ENCODE results near the gene MOB3B. TPM values are rescaled to one million over a fixed set of nuclear protein-coding genes. Genes with fewer than 3 reads are reported as not detected.

MOB3B gene
- total RNA-seq, 1 donor from 2014 or later: 10.0 TPM

DNA sequence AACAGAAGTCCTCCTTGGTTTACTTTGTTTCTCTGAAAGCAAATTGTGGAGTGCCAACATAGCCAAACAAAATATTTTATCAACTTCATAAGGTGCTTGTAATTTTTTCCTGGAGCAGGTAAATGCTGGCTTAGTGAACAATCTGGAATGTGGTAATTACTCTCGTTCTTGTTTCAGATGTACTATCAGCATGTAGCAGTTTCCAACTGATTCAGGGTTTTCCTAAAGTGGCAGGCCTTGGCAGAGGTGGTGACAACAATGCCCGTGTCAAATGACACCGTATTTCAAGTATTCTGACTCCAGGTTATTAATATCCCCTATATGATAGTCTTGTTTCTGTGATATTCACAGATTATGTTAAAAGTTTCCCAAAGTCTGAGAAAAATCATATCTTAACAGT is 42.4 kb upstream of the MOB3B start:
- Mint-ChIP-seq H3K27ac (peak overlapping the region; percentile 99), H3K4me1 (peaks cover 24% of the 10 kb centered on the region), H3K4me3 (peak overlapping the region; percentile 97), H3K9me3 (no peaks in the 10 kb centered on the region), H3K27me3 (no peaks in the 10 kb centered on the region), H3K36me3 (ENCODE audit: low read depth) (peaks cover 6% of the 10 kb centered on the region)
- CTCF ChIA-PET: interaction anchor here (0.6 to 1.0 kb wide), 2 partner anchors 13 to 239 kb away, joined by 3 read pairs; no protein-coding TSS in a partner anchor
- DNase-seq (no peak), ATAC-seq (ENCODE audit: low read depth) (no peak)
- intact Hi-C loops (cut with micrococcal nuclease): loop anchor here (1.0 to 5.0 kb wide), 3 partner anchors 87 to 679 kb away; partner anchors contain the start of gene CAAP1
- TF ChIP-seq, protein P1, sequence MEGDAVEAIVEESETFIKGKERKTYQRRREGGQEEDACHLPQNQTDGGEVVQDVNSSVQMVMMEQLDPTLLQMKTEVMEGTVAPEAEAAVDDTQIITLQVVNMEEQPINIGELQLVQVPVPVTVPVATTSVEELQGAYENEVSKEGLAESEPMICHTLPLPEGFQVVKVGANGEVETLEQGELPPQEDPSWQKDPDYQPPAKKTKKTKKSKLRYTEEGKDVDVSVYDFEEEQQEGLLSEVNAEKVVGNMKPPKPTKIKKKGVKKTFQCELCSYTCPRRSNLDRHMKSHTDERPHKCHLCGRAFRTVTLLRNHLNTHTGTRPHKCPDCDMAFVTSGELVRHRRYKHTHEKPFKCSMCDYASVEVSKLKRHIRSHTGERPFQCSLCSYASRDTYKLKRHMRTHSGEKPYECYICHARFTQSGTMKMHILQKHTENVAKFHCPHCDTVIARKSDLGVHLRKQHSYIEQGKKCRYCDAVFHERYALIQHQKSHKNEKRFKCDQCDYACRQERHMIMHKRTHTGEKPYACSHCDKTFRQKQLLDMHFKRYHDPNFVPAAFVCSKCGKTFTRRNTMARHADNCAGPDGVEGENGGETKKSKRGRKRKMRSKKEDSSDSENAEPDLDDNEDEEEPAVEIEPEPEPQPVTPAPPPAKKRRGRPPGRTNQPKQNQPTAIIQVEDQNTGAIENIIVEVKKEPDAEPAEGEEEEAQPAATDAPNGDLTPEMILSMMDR (IDR thresholded peaks at IDR 0.05): no peak
- POLR2A ChIA-PET: interaction anchor here (1.4 to 2.3 kb wide), 6 partner anchors 9 to 625 kb away, joined by 4 to 13 read pairs (median 6); partner anchors contain the start of genes IFT74 and PLAA

- TF ChIP-seq, protein P1 (IDR thresholded peaks at IDR 0.05): no peak
- no peak for ATAC-seq (ENCODE audit: low read depth)
- Mint-ChIP-seq H3K9me3 (no peaks in the 10 kb centered on the region), H3K4me1 (peaks cover 24% of the 10 kb centered on the region), H3K36me3 (ENCODE audit: low read depth) (peaks cover 11% of the 10 kb centered on the region), H3K27ac (no peak overlapping the region), H3K27me3 (no peaks in the 10 kb centered on the region), H3K4me3 (no peak overlapping the region)
- DNase-seq: no peak
- CTCF ChIA-PET: no interaction called here
- intact Hi-C loops (cut with micrococcal nuclease): loop anchor here (5.0 kb wide), 1 partner anchor 109 kb away; no protein-coding TSS in a partner anchor
- POLR2A ChIA-PET: no interaction called here
These were observed 41.4 kb upstream of the MOB3B start for GRCh38 chr9:27571011-27571410.

DNA sequence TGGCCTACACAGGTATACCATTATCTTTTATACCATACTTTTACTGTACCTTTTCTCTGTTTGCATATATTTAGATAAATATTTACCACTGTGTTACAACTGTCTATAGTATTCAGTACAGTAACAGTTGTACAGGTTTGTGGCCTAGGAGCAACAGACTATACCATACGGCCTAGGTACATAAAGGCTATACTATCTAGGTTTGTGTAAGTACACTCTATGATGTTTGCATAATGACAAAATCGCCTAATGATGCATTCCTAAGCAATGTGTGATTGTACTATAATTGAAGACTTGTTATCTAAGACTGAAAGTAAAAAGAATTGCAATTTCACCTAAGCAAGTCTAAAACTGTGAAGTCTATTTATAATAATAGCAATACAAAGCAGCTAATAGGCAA is 39.8 kb upstream of the MOB3B start:
- ChIA-PET CTCF (interaction anchor here (1.6 kb wide), 1 partner anchor 22 kb away, joined by 3 read pairs; no protein-coding TSS in a partner anchor), POLR2A (no interaction called here)
- DNase-seq: no peak
- intact Hi-C loops (cut with micrococcal nuclease): no loop called here
- no peak overlapping the region for H3K4me3 Mint-ChIP-seq
- H3K36me3 Mint-ChIP-seq (ENCODE audit: low read depth): peaks cover 15% of the 10 kb centered on the region
- no peak overlapping the region for H3K27ac Mint-ChIP-seq
- peaks cover 32% of the 10 kb centered on the region for H3K4me1 Mint-ChIP-seq
- TF ChIP-seq, protein P1 (IDR thresholded peaks at IDR 0.05): no peak
- H3K27me3 Mint-ChIP-seq: no peaks in the 10 kb centered on the region
- no peak for ATAC-seq (ENCODE audit: low read depth)
- H3K9me3 Mint-ChIP-seq: no peaks in the 10 kb centered on the region

GRCh38 chr9:27566118-27566517 is 36.5 kb upstream of the MOB3B start:
- CTCF ChIA-PET: no interaction called here
- H3K27ac Mint-ChIP-seq: no peak overlapping the region
- H3K27me3 Mint-ChIP-seq: no peaks in the 10 kb centered on the region
- ATAC-seq (ENCODE audit: low read depth) (no peak), DNase-seq (no peak)
- POLR2A ChIA-PET: no interaction called here
- no peak overlapping the region for H3K4me3 Mint-ChIP-seq
- intact Hi-C loops (cut with micrococcal nuclease): no loop called here
- peaks cover 25% of the 10 kb centered on the region for H3K4me1 Mint-ChIP-seq
- H3K36me3 Mint-ChIP-seq (ENCODE audit: low read depth): peaks cover 19% of the 10 kb centered on the region
- TF ChIP-seq, protein P1 (IDR thresholded peaks at IDR 0.05): no peak
- no peaks in the 10 kb centered on the region for H3K9me3 Mint-ChIP-seq

DNA sequence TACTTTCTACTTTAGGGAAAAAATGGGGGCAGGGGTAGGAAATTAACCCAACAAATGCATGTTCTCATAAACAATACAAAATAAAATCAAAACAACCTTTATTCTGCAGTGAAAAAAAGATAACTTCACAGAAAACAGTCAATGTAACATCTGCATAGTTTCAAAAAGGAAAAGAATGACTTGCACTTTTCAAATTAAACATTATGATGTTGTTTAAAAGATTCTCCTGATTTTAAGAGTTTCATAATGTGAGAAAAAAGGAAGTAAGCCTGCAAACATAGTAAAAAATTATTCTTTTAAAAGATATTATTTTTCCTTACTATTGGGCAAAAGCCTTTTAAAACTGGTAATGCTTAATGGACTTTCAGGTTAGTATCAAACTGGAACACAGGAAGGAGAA is 36.1 kb upstream of the MOB3B start:
- H3K36me3 Mint-ChIP-seq (ENCODE audit: low read depth): peaks cover 23% of the 10 kb centered on the region
- no peaks in the 10 kb centered on the region for H3K9me3 Mint-ChIP-seq
- H3K27me3 Mint-ChIP-seq: no peaks in the 10 kb centered on the region
- no peak for DNase-seq
- CTCF ChIA-PET: no interaction called here
- no peak for ATAC-seq (ENCODE audit: low read depth)
- intact Hi-C loops (cut with micrococcal nuclease): no loop called here
- H3K4me1 Mint-ChIP-seq: peaks cover 25% of the 10 kb centered on the region
- POLR2A ChIA-PET: no interaction called here
- TF ChIP-seq, protein P1 (IDR thresholded peaks at IDR 0.05): no peak
- no peak overlapping the region for H3K27ac Mint-ChIP-seq
- no peak overlapping the region for H3K4me3 Mint-ChIP-seq

All from activated B cell treated with CpG ODN at 0.5 μM for 24 hours (primary cell).